Lung (tissue), 12 donors: ENCODE measurements around the gene ABR. TPM values are rescaled to one million over a fixed set of nuclear protein-coding genes. Genes with fewer than 3 reads are reported as not detected.

Experiments used
- ATAC-seq: fragments of 200-7000 bp; cut with Tn5 transposase; one replicate; pipeline ENCODE4 v1.9.1; 2020; ENCODE audit warnings: moderate number of reproducible peaks; ENCODE audit not compliant: insufficient read depth, low FRiP score
- DNase-seq, 3 donors: peaks; one replicate each; pipeline ENCODE4 v3.0.0-alpha.2; 2013 to 2017
- H3K27ac ChIP-seq, 2 donors: one replicate each; pipeline ENCODE4 v1.5.1; 2013; ENCODE audit warnings: mild to moderate bottlenecking in 2 of 2, moderate library complexity in 2 of 2, control low read depth in 1 of 2, inconsistent platforms in 1 of 2, low read depth in 1 of 2, low read length in 1 of 2
- H3K27me3 ChIP-seq, 3 donors: one replicate each; pipeline ENCODE4 v1.5.1; 2013; ENCODE audit warnings: low read length in 2 of 3; ENCODE audit not compliant: control insufficient read depth in 3 of 3, insufficient read depth in 3 of 3
- H3K36me3 ChIP-seq, 4 donors: one replicate each; pipeline ENCODE4 v1.5.1; 2013; ENCODE audit warnings: low read length in 4 of 4, mild to moderate bottlenecking in 1 of 4, moderate library complexity in 1 of 4; ENCODE audit not compliant: control insufficient read depth in 4 of 4, insufficient read depth in 4 of 4
- H3K4me1 ChIP-seq, 5 donors: one replicate each; pipeline ENCODE4 v1.5.1; 2013; ENCODE audit warnings: low read length in 5 of 5, mild to moderate bottlenecking in 2 of 5, moderate library complexity in 1 of 5; ENCODE audit not compliant: control insufficient read depth in 5 of 5, insufficient read depth in 5 of 5
- H3K4me3 ChIP-seq: one replicate; pipeline ENCODE4 v1.5.1; 2013; ENCODE audit warnings: mild to moderate bottlenecking, control low read depth, moderate library complexity
- H3K9ac ChIP-seq, 2 donors: one replicate each; pipeline ENCODE4 v1.5.1; 2013; ENCODE audit warnings: low read length in 2 of 2, control low read depth in 1 of 2; ENCODE audit not compliant: insufficient read depth in 1 of 2
- H3K9me3 ChIP-seq, 4 donors: one replicate each; pipeline ENCODE4 v1.5.1; 2013; ENCODE audit warnings: low read length in 3 of 4, mild to moderate bottlenecking in 1 of 4, moderate library complexity in 1 of 4; ENCODE audit not compliant: control insufficient read depth in 4 of 4, insufficient read depth in 3 of 4
- WGBS, 2 donors: extraction: QIAGEN DNeasy Blood & Tissue Kit; methylation state at CpG; one replicate each; pipeline ENCODE4 v1.1.7; 2013; 5-methylcytosine and 5-hydroxymethylcytosine counted together
- polyA plus RNA-seq, 2 donors: library from polyadenylated mRNA; stranded (reverse); fragments of 200-250 nt; gene quantifications; one replicate each; pipeline ENCODE4 v1.2.1, GENCODE V29; 2013
- total RNA-seq, 2 donors: library from RNA; depleted of rRNA in 1 of 2; stranded (reverse); fragments of >200 nt in 1 of 2; gene quantifications; one replicate each; pipeline ENCODE4 v1.2.1, GENCODE V29; 2014 to 2021
- TF ChIP-seq, protein P1 (sequence below): IDR thresholded peaks from 2 replicates; pipeline ENCODE4 v1.5.1; 2012; ENCODE audit warnings: mild to moderate bottlenecking; ENCODE audit errors: control extremely low read depth, extremely low read depth
- donor health status: control.
- donor health status: control.
- donor health status: Bipolar disorder and iron deficiency.
- donor health status: healthy.
- donor health status: DM: yes; HTN: yes; CAD: no.

Gene ABR
- total and polyA plus RNA-seq, 4 donors, result 54.8 to 187 (median 70.2) TPM

DNA sequence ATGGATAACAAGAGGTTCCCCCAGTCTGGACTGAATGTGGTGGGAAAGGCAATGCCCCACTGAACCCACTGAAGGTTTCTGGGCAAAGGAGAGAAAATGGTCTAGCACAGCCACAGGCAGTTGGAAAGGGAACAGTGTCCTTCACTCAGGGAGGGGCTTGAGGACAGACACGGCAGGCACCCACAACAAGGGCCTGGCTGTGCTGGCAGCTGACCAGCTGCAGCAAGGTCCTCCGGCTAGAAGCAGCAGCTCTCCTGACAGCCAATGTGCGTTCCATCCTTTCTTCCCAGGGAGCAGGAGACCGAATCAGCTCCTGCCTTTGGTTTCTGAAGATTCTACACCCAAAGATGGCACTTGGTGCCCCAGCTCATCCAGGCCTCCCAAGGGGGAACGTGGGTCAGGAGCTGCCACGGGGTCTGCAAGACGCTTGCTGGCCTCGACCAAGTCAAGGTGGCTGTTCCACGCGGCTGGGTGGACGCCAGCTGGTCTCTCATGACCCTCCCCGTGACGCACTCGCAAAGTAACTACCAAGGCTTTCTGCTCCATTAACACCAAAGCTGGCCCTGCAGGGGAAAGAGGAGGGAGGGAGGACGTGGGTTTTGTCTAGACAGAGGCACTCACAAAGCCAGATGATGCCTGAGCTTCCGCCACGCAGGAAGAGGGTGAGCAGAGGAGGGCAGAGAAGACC is 11.1 kb downstream of the ABR start:
- Histone ChIP-seq H3K4me1 (peaks cover 0 to 18% (median 0%) of the 10 kb centered on the region in 5 donors), H3K4me3 (no peak overlapping the region), H3K9me3 (no peaks in the 10 kb centered on the region), H3K27ac (no peak overlapping the region), H3K27me3 (no peaks in the 10 kb centered on the region), H3K36me3 (peaks cover 0 to 5% (median 0%) of the 10 kb centered on the region in 4 donors), H3K9ac (no peak overlapping the region)
- DNase-seq (no peak), ATAC-seq (no peak)
- WGBS, 2 donors, result 89 to 90% methylated on average over 17 of the region's 17 CpGs
- TF ChIP-seq, protein P1, sequence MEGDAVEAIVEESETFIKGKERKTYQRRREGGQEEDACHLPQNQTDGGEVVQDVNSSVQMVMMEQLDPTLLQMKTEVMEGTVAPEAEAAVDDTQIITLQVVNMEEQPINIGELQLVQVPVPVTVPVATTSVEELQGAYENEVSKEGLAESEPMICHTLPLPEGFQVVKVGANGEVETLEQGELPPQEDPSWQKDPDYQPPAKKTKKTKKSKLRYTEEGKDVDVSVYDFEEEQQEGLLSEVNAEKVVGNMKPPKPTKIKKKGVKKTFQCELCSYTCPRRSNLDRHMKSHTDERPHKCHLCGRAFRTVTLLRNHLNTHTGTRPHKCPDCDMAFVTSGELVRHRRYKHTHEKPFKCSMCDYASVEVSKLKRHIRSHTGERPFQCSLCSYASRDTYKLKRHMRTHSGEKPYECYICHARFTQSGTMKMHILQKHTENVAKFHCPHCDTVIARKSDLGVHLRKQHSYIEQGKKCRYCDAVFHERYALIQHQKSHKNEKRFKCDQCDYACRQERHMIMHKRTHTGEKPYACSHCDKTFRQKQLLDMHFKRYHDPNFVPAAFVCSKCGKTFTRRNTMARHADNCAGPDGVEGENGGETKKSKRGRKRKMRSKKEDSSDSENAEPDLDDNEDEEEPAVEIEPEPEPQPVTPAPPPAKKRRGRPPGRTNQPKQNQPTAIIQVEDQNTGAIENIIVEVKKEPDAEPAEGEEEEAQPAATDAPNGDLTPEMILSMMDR, result no peak

DNA sequence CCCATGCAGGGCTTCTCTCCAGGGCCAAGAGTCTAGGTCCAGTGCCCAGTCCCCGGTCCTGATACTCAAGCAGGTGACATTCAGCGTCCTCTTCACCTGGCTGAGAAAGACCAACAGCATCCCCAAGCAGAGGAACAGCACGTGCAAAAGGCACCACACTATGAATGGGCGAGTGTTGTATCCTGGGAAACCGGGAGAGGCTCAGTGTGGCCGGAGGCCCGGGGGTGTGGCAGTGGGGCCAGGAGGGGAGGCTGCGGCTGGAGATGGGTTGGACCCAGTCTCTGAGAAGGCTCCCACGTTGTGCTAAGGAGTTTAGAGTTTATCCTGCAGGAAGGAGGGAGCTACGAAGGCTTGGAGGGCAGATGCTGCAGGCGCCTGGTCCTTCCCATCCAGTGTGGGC is 13.5 kb downstream of the ABR start:
- H3K36me3 ChIP-seq, result peaks cover 0 to 4% (median 0%) of the 10 kb centered on the region in 4 donors
- H3K4me3 ChIP-seq, result no peak overlapping the region
- WGBS, 2 donors, result 71 to 74% methylated on average over 11 of the region's 11 CpGs
- no peak overlapping the region for H3K27ac ChIP-seq
- DNase-seq, result no peak
- H3K9ac ChIP-seq, result no peak overlapping the region
- H3K4me1 ChIP-seq, result peaks cover 0 to 14% (median 0%) of the 10 kb centered on the region in 5 donors
- H3K27me3 ChIP-seq, result no peaks in the 10 kb centered on the region
- ATAC-seq, result no peak
- H3K9me3 ChIP-seq, result no peaks in the 10 kb centered on the region
- TF ChIP-seq, protein P1, result no peak

DNA sequence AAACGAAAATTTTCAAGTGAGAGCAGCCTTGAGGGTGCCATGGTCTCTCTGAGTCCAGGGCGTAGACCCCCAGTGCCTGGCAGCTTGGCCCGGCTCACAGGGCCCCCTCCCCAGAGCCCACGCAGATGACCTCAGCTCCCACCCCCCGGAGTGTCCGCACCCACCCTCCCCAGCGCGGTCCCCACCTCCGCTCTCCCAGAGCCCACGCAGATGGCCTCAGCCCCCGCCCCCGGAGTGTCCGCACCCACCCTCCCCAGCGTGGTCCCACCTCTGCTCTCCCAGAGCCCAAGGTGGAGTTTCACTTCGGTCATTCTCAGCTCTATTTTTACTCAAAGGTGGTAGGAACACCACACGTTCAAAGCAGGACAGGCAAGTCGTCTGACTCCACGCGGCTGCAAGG is 13.9 kb downstream of the ABR start:
- no peaks in the 10 kb centered on the region for H3K27me3 ChIP-seq
- H3K9ac ChIP-seq, result no peak overlapping the region
- TF ChIP-seq, protein P1, result no peak
- no peak for DNase-seq
- H3K9me3 ChIP-seq, result no peaks in the 10 kb centered on the region
- peaks cover 0 to 3% (median 0%) of the 10 kb centered on the region in 4 donors for H3K36me3 ChIP-seq
- H3K4me1 ChIP-seq, result peaks cover 0 to 14% (median 0%) of the 10 kb centered on the region in 5 donors
- H3K27ac ChIP-seq, result no peak overlapping the region
- H3K4me3 ChIP-seq, result no peak overlapping the region
- WGBS, 2 donors, result 84 to 89% methylated on average over 19 of the region's 19 CpGs
- ATAC-seq, result no peak
